ENCODE data around the gene HMGXB3.
"Not testable (repeated sequence)": the region's sequence is repeated elsewhere in the genome, so short reads cannot be mapped to it uniquely, and the experiment has no call there.

HMGXB3 gene

DNA sequence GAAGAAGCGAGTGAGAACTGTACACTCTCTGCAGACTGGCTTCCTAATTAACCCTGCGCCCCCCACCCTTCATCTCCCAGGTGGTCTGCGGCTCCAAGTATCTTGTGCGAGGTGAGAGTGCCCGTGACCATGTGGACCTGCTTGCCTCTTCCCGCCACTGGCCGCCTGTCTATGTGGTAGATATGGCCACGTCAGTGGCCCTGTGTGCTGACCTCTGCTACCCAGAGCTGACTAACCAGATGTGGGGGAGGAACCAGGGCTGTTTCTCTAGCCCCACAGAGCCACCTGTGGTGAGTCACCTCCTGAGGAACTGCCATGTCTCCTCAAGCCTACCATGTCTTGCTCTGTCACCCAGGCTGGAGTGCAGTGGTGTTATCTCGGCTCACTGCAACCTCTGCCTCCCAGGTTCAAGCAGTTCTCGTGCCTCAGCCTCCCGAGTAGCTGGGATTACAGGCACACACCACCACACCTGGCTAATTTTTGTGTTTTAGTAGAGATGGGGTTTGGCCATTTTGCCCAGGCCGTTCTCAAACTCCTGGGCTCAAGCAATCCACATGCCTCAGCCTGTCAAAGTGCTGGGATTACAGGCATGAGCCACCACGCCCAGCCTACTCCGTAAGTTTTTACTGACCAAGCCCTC is 49.8 kb downstream of the HMGXB3 start:
- not testable (repeated sequence) for H3K27me3 Mint-ChIP-seq, H3K9me3 Mint-ChIP-seq, H3K4me3 Mint-ChIP-seq, H3K4me1 Mint-ChIP-seq, ATAC-seq, H3K27ac Mint-ChIP-seq
- H3K36me3 Mint-ChIP-seq = peaks cover 81% of the 10 kb centered on the region

GRCh38 chr5:150051657-150052195 is 51.2 kb downstream of the HMGXB3 start:
- Mint-ChIP-seq H3K27ac (no peak overlapping the region), H3K27me3 (no peaks in the 10 kb centered on the region), H3K9me3 (no peaks in the 10 kb centered on the region), H3K36me3 (peaks cover 80% of the 10 kb centered on the region), H3K4me1 (no peaks in the 10 kb centered on the region), H3K4me3 (no peak overlapping the region)
- no peak for ATAC-seq

- peaks cover 78% of the 10 kb centered on the region for H3K36me3 Mint-ChIP-seq
- H3K27me3 Mint-ChIP-seq = no peaks in the 10 kb centered on the region
- no peak for ATAC-seq
- H3K4me3 Mint-ChIP-seq = no peak overlapping the region
- no peak overlapping the region for H3K27ac Mint-ChIP-seq
- no peaks in the 10 kb centered on the region for H3K4me1 Mint-ChIP-seq
- H3K9me3 Mint-ChIP-seq = no peaks in the 10 kb centered on the region
Observed at GRCh38 chr5:150052226-150052955, 51.9 kb downstream of the HMGXB3 start.

- Mint-ChIP-seq H3K27me3 (no peaks in the 10 kb centered on the region), H3K27ac (no peak overlapping the region), H3K4me1 (peaks cover under 1% of the 10 kb centered on the region), H3K9me3 (no peaks in the 10 kb centered on the region), H3K36me3 (peaks cover 71% of the 10 kb centered on the region), H3K4me3 (no peak overlapping the region)
- ATAC-seq = no peak
Observed at GRCh38 chr5:150052956-150053712, 52.6 kb downstream of the HMGXB3 start.

GRCh38 chr5:150053713-150054392 is 53.3 kb downstream of the HMGXB3 start:
- Mint-ChIP-seq H3K4me3 (no peak overlapping the region), H3K9me3 (no peaks in the 10 kb centered on the region), H3K4me1 (peaks cover 8% of the 10 kb centered on the region), H3K36me3 (peaks cover 64% of the 10 kb centered on the region), H3K27me3 (no peaks in the 10 kb centered on the region), H3K27ac (no peak overlapping the region)
- no peak for ATAC-seq

GRCh38 chr5:150054569-150054968 is 54.0 kb downstream of the HMGXB3 start:
- Mint-ChIP-seq H3K4me1 (peaks cover 11% of the 10 kb centered on the region), H3K36me3 (peaks cover 57% of the 10 kb centered on the region), H3K4me3 (no peak overlapping the region), H3K27ac (no peak overlapping the region), H3K9me3 (no peaks in the 10 kb centered on the region), H3K27me3 (no peaks in the 10 kb centered on the region)
- ATAC-seq = no peak

- Mint-ChIP-seq H3K27ac (no peak overlapping the region), H3K4me3 (no peak overlapping the region), H3K27me3 (no peaks in the 10 kb centered on the region)
Observed at GRCh38 chr5:150055326-150056074, 55.0 kb downstream of the HMGXB3 start.

GRCh38 chr5:150056075-150056443 is 55.5 kb downstream of the HMGXB3 start:
- Mint-ChIP-seq H3K27me3 (no peaks in the 10 kb centered on the region), H3K4me1 (peaks cover 11% of the 10 kb centered on the region), H3K36me3 (peaks cover 42% of the 10 kb centered on the region), H3K9me3 (no peaks in the 10 kb centered on the region), H3K27ac (no peak overlapping the region), H3K4me3 (no peak overlapping the region)
- no peak for ATAC-seq

More at GRCh38 chr5:150055326-150056074, 55.0 kb downstream of the HMGXB3 start:
- Mint-ChIP-seq H3K36me3 (peaks cover 47% of the 10 kb centered on the region), H3K9me3 (no peaks in the 10 kb centered on the region), H3K4me1 (peaks cover 11% of the 10 kb centered on the region)
- no peak for ATAC-seq

DNA sequence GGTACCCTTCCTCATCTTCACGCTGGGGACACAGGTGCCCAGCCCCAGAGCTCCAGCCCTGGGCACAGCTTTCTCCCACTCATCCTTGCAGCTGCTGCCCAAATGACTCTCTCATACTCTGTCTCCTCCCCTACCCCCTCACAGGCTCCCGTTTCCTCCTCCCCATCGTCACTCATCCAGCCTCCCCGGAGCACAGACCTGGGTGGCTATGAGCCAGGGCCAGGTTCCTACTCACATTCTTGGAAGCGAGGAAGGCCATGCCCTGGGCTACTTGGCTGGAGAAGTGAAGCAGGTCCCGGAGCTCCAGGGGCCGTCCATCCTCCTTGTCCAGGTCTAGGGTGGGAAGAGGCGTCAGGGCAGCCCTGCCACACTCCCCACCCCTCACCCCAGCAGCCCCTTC is 56.5 kb downstream of the HMGXB3 start:
- no peak overlapping the region for H3K27ac Mint-ChIP-seq
- no peak for ATAC-seq
- no peak overlapping the region for H3K4me3 Mint-ChIP-seq
- H3K9me3 Mint-ChIP-seq = no peaks in the 10 kb centered on the region
- peaks cover 11% of the 10 kb centered on the region for H3K4me1 Mint-ChIP-seq
- peaks cover 34% of the 10 kb centered on the region for H3K36me3 Mint-ChIP-seq
- no peaks in the 10 kb centered on the region for H3K27me3 Mint-ChIP-seq

GRCh38 chr5:150057511-150057910 is 57.0 kb downstream of the HMGXB3 start:
- H3K4me1 Mint-ChIP-seq = peaks cover 11% of the 10 kb centered on the region
- H3K4me3 Mint-ChIP-seq = no peak overlapping the region
- H3K27me3 Mint-ChIP-seq = no peaks in the 10 kb centered on the region
- H3K36me3 Mint-ChIP-seq = peaks cover 30% of the 10 kb centered on the region
- H3K9me3 Mint-ChIP-seq = no peaks in the 10 kb centered on the region
- H3K27ac Mint-ChIP-seq = peak overlapping the region; percentile 52
- ATAC-seq = no peak

- Mint-ChIP-seq H3K27me3 (no peaks in the 10 kb centered on the region), H3K9me3 (no peaks in the 10 kb centered on the region), H3K4me1 (peaks cover 11% of the 10 kb centered on the region), H3K27ac (peak overlapping the region; percentile 52), H3K4me3 (no peak overlapping the region), H3K36me3 (peaks cover 25% of the 10 kb centered on the region)
- no peak for ATAC-seq
Observed at GRCh38 chr5:150057996-150058395, 57.5 kb downstream of the HMGXB3 start.

DNA sequence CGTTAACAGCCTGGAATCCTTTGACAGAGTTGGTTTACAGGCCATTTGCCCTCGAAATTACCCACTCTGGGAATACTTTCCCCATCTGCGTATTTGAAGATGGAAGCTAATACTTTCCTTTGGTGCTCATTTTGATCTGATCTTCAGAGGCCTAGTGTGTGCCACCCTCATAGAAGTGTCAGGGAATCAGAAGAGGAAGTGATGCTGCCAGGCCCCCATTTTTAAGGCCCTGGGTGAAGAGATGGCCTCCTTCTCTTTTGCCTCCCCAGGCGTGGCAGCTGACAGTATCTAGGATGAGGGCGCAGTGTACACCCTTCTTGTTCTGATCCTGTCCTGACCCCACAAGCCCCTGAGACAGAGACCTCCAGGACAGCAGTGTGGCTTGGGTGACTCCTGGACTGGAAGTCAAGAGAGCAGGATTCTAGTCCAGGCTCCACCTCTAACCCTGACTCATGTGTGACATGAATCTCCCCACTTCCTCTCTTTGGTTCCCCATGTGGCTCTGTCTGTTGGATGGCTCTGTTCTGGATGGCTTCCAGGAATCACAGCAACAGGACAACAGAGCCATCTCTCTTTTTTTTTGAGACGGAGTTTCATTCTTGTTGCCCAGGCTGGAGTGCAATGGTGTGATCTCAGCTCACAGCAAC is 58.1 kb downstream of the HMGXB3 start:
- H3K27me3 Mint-ChIP-seq = no peaks in the 10 kb centered on the region
- H3K27ac Mint-ChIP-seq = peak overlapping the region; percentile 52
- peaks cover 11% of the 10 kb centered on the region for H3K4me1 Mint-ChIP-seq
- peaks cover 19% of the 10 kb centered on the region for H3K36me3 Mint-ChIP-seq
- ATAC-seq = no peak
- no peak overlapping the region for H3K4me3 Mint-ChIP-seq
- no peaks in the 10 kb centered on the region for H3K9me3 Mint-ChIP-seq

DNA sequence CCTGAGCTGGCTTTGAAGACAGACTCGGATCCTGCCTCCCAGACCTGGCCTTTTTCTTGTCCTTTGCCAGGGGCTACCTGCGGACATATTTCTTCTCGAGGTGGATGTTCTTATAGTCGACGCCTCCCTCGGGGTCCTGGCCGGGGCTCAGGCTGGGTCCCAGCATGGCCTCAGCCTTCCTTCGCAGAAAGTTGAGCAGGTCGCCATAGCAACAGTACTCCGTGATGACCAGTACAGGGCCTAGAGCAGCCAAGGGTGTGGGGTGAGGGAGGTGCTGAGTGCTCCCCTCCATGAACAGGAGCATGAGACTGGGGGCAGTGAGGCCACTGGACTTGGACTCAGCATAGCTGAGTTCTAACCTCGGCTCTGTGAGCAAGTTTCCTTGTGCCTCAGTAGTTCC is 59.1 kb downstream of the HMGXB3 start:
- Mint-ChIP-seq H3K27ac (no peak overlapping the region), H3K4me1 (peaks cover 13% of the 10 kb centered on the region), H3K9me3 (no peaks in the 10 kb centered on the region), H3K27me3 (peaks cover 4% of the 10 kb centered on the region), H3K36me3 (peaks cover 9% of the 10 kb centered on the region), H3K4me3 (no peak overlapping the region)
- ATAC-seq = no peak

GRCh38 chr5:150060471-150060870 is 59.9 kb downstream of the HMGXB3 start:
- Mint-ChIP-seq H3K4me1 (peaks cover 22% of the 10 kb centered on the region), H3K27me3 (peaks cover 12% of the 10 kb centered on the region), H3K9me3 (no peaks in the 10 kb centered on the region), H3K27ac (no peak overlapping the region), H3K36me3 (peaks cover 7% of the 10 kb centered on the region), H3K4me3 (no peak overlapping the region)
- no peak for ATAC-seq

Measured in stimulated activated memory B cell treated with anti-CD40 and anti-IgM and Interleukin-4, amounts not matched to agents 10 μg/mL and 1 μg/mL and 100 μg/mL, for 72 hours (primary cell).